ENCODE results near the gene SHKBP1. TPM values are rescaled to one million over a fixed set of nuclear protein-coding genes. Genes with fewer than 3 reads are reported as not detected.

The SHKBP1 gene
- total and polyA plus RNA-seq, 2 of the 8 experiments (the other 6 are each of a cell fraction or from before 2014, with no cell fraction given), result 74.6 to 98.8 TPM

DNA sequence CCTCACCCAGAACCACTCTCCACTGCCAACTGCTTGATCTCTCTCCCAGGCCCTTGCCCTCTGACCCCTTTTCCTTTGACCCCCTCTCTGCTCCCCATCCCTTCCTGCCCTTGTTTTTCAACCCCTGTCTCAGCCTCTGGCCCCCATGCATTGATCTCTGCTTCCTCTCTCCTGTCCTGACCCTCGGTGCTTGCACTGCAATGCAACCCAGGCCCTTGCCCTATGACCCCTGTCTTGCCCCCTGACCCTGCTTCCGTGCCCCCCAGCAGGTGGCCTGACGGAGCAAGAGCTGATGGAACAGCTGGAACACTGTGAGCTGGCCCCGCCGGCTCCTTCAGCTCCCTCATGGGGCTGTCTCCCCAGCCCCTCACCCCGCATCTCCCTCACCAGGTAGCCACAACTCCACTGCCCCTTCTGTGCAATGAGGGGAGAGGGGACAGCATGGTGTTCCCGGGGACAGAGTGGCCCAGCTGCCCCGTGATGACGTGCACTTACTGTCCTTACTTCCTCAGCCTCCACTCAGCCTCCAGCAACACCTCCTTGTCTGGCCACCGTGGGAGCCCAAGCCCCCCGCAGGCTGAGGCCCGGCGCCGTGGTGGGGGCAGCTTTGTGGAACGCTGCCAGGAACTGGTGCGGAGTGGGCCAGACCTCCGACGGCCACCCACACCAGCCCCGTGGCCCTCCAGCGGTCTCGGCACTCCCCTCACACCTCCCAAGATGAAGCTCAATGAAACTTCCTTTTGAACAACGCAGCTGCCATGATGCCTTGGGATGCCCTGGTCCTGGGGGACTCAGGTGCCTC lies 14.0 kb downstream of the SHKBP1 start:
- Histone ChIP-seq H3K4ac (replicated peaks; ENCODE audit: insufficient read length, low read depth, low read length) (no peak overlapping the region), H3K56ac (replicated peaks; ENCODE audit: insufficient read length, low read depth, low read length) (no peak overlapping the region), H2AFZ (ENCODE audit: low read length) (no peak overlapping the region), H3K23me2 (ENCODE audit: low read depth, low read length) (no peaks in the 10 kb centered on the region; the same call in 1 of the 2 replicates), H3K36me3 (ENCODE audit: control insufficient read depth in 2 of 4, insufficient read depth in 4 of 4, low read length in 3 of 4) (peaks cover 2 to 13% (median 9%) of the 10 kb centered on the region in 4 experiments; a peak in 6 of 8 replicates), H3K27me3 (replicated peaks in 1 of 4; ENCODE audit: control insufficient read depth in 3 of 4, extremely low read depth in 1 of 4, insufficient read depth in 3 of 4, low read length in 3 of 4) (no peaks in the 10 kb centered on the region), H2BK20ac (ENCODE audit: low read length) (no peak overlapping the region), H3K79me2 (ENCODE audit: control insufficient read depth in 1 of 2, insufficient read depth in 2 of 2, low read length in 2 of 2) (no peaks in the 10 kb centered on the region), H3K18ac (ENCODE audit: extremely low read depth, low read length) (no peak overlapping the region), H4K20me1 (replicated peaks in 1 of 2; ENCODE audit: control insufficient read depth in 1 of 2, insufficient read depth in 2 of 2, low read length in 2 of 2) (peaks cover 0 to 7% of the 10 kb centered on the region in 2 experiments), H3K4me2 (ENCODE audit: insufficient read depth in 1 of 2, low read depth in 2 of 2, low read length in 2 of 2) (no peak overlapping the region), H4K8ac (ENCODE audit: extremely low read depth, insufficient read depth, low read length) (no peak overlapping the region), H3K23ac (ENCODE audit: insufficient read length) (no peak overlapping the region), H4K91ac (replicated peaks; ENCODE audit: insufficient read length, low read length) (no peak overlapping the region), H2BK15ac (ENCODE audit: low read length) (no peak overlapping the region), H3K9me3 (ENCODE audit: insufficient read depth in 2 of 2, low read depth in 1 of 2, low read length in 1 of 2) (no peaks in the 10 kb centered on the region), H3K9ac (replicated peaks in 1 of 4; ENCODE audit: extremely low read depth in 1 of 4, low read depth in 3 of 4, low read length in 3 of 4) (no peak overlapping the region), H2BK12ac (ENCODE audit: low read depth, low read length) (no peak overlapping the region), H3K14ac (ENCODE audit: insufficient read length) (no peak overlapping the region), H3K79me1 (ENCODE audit: low read depth, low read length) (no peaks in the 10 kb centered on the region), H3K27ac (ENCODE audit: low read depth, low read length) (no peak overlapping the region), H3K4me1 (replicated peaks in 1 of 4; ENCODE audit: control insufficient read depth in 3 of 4, insufficient read depth in 4 of 4, low read length in 3 of 4) (peaks cover 0 to 5% (median 2%) of the 10 kb centered on the region in 4 experiments; a peak in 5 of 7 replicates), H4K5ac (ENCODE audit: insufficient read length, low read depth, low read length) (no peak overlapping the region), H2BK120ac (replicated peaks; ENCODE audit: low read depth, low read length) (no peak overlapping the region), H2AK5ac (ENCODE audit: low read depth, low read length) (no peak overlapping the region), H2BK5ac (ENCODE audit: low read depth, low read length) (no peak overlapping the region), H3K4me3 (ENCODE audit: extremely low read depth in 1 of 4, insufficient read depth in 2 of 4, low read depth in 3 of 4, low read length in 4 of 4) (no peak overlapping the region)
- 85% methylated on average over 19 of the region's 22 CpGs; no CpG with 5 or more reads in 1 of the 2 experiments for WGBS, 2 experiments (ENCODE audit: extremely low coverage in 1 of 2, insufficient coverage in 1 of 2, insufficient read length in 1 of 2, insufficient replicate concordance in 2 of 2, low coverage in 1 of 2, low lambda C conversion rate in 2 of 2, missing lambda C conversion rate in 1 of 2)
- no peak for TF ChIP-seq GTF2F1 (IDR thresholded peaks at IDR 0.05; ENCODE audit: borderline replicate concordance, low read depth, low read length)
- no peak for TF ChIP-seq POU5F1 (IDR thresholded peaks at IDR 0.05; ENCODE audit: low read depth, low read length)
- TF ChIP-seq, protein P1, sequence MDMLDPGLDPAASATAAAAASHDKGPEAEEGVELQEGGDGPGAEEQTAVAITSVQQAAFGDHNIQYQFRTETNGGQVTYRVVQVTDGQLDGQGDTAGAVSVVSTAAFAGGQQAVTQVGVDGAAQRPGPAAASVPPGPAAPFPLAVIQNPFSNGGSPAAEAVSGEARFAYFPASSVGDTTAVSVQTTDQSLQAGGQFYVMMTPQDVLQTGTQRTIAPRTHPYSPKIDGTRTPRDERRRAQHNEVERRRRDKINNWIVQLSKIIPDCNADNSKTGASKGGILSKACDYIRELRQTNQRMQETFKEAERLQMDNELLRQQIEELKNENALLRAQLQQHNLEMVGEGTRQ (IDR thresholded peaks at IDR 0.05; ENCODE audit: low read length), result no peak
- no peak for TF ChIP-seq CREB1 (IDR thresholded peaks at IDR 0.05)
- no peak for TF ChIP-seq HDAC2 (IDR thresholded peaks at IDR 0.05; ENCODE audit: borderline replicate concordance in 1 of 2, low read depth in 2 of 2, low read length in 2 of 2)
- TF ChIP-seq CTBP2 (IDR thresholded peaks at IDR 0.05; ENCODE audit: borderline replicate concordance, insufficient read depth, insufficient read length, low read length), result no peak
- no peak for TF ChIP-seq SIRT6 (IDR thresholded peaks at IDR 0.05; ENCODE audit: low read length)
- FAIRE-seq (no peak), DNase-seq (ENCODE audit: low read depth in 1 of 2, low spot score in 2 of 2) (no peak)
- ChIA-PET POLR2A (ENCODE audit: partially characterized antibody) (interaction anchor here (2.2 kb wide), 1 partner anchor 10 kb away, joined by 5 read pairs; no protein-coding TSS in a partner anchor), CTCF (ENCODE audit: partially characterized antibody) (interaction anchor here (0.6 to 1.9 kb wide), 6 partner anchors 10 to 1678 kb away, joined by 3 to 8 read pairs (median 3); partner anchors contain the start of gene LTBP4)
